PC-3 (cell line): Measurements from ENCODE around the gene PLXNB2.

ENCODE experiments used
- CTCF ChIP-seq: fragments of 300-600 bp; sonication (generic); conservative IDR thresholded peaks from 2 replicates; pipeline ENCODE4 v1.5.1; 2017; ENCODE audit warnings: antibody characterized with exemption, low read depth, mild to moderate bottlenecking, low read length
- EZH2 ChIP-seq: fragments of 300-600 bp; sonication (generic); IDR thresholded peaks from one replicate; pipeline ENCODE4 v1.6.1; 2017; ENCODE audit warnings: antibody characterized with exemption, mild to moderate bottlenecking, low read length; ENCODE audit not compliant: unreplicated experiment

- TF ChIP-seq CTCF = no peak
- no peak for TF ChIP-seq EZH2
Observed at GRCh38 chr22:50312371-50312770, 4.9 kb upstream of the PLXNB2 start.
